ENCODE results near the gene SETD4. TPM values are rescaled to one million over a fixed set of nuclear protein-coding genes. Genes with fewer than 3 reads are reported as not detected.

The SETD4 gene
- total and polyA plus RNA-seq, 2 of the 4 experiments (the other 2 are of a cell fraction), result 9.5 to 11.4 TPM

DNA sequence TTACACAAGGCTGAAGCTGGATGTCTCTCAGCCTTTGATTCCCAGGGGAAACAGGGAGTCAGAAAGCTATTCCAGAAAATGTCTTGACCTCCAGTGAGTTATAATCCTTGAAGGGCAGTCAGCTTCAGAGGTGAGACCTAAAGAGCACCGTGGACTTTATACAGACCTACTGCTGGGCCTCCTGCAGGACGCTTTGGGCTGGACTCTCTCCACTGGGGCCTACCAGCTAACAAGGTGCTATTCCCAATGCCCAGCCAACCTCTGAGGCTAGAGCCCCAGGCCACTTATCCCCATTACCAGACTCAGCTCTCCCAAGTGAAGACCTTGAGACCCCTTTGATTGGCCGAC, 6.6 kb downstream of the SETD4 start:
- no peak for DNase-seq
- no peaks in the 10 kb centered on the region for H3K4me1 ChIP-seq (ENCODE audit: control insufficient read depth, insufficient read depth, low read length)
- no peak overlapping the region for H2BK120ac ChIP-seq (ENCODE audit: low read depth, low read length)
- H2BK20ac ChIP-seq (ENCODE audit: low read depth, low read length), result no peak overlapping the region
- TF ChIP-seq RFX5 (IDR thresholded peaks at IDR 0.05; ENCODE audit: low read depth, low read length), result no peak
- no peak for TF ChIP-seq SMC3 (IDR thresholded peaks at IDR 0.05; ENCODE audit: low read depth, low read length)
- no peak for TF ChIP-seq MAFK (IDR thresholded peaks at IDR 0.05; ENCODE audit: low read depth, low read length)
- no peak for TF ChIP-seq FOS (IDR thresholded peaks at IDR 0.05; ENCODE audit: low read depth, low read length)
- no peak for TF ChIP-seq POLR2A (IDR thresholded peaks at IDR 0.05; ENCODE audit: low read depth, low read length)
- TF ChIP-seq BHLHE40 (IDR thresholded peaks at IDR 0.05; ENCODE audit: low read depth, low read length), result no peak
- TF ChIP-seq CEBPB (IDR thresholded peaks at IDR 0.05; ENCODE audit: low read depth, low read length), result no peak
- TF ChIP-seq CTCF (conservative IDR thresholded peaks at IDR 0.05; ENCODE audit: low read depth, low read length), result no peak
- no peak for TF ChIP-seq RAD21 (IDR thresholded peaks at IDR 0.05; ENCODE audit: low read length)
- TF ChIP-seq NFE2L2 (IDR thresholded peaks at IDR 0.05; ENCODE audit: low read depth, low read length), result no peak
- no peak for TF ChIP-seq CHD1 (IDR thresholded peaks at IDR 0.05; ENCODE audit: low read depth, low read length)
- TF ChIP-seq MAZ (IDR thresholded peaks at IDR 0.05; ENCODE audit: borderline replicate concordance, low read depth, low read length), result no peak
- TF ChIP-seq MXI1 (IDR thresholded peaks at IDR 0.05; ENCODE audit: borderline replicate concordance, low read depth, low read length), result no peak
- TF ChIP-seq, protein P1, sequence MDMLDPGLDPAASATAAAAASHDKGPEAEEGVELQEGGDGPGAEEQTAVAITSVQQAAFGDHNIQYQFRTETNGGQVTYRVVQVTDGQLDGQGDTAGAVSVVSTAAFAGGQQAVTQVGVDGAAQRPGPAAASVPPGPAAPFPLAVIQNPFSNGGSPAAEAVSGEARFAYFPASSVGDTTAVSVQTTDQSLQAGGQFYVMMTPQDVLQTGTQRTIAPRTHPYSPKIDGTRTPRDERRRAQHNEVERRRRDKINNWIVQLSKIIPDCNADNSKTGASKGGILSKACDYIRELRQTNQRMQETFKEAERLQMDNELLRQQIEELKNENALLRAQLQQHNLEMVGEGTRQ (IDR thresholded peaks at IDR 0.05; ENCODE audit: low read depth, low read length), result no peak
- TF ChIP-seq, protein P2, sequence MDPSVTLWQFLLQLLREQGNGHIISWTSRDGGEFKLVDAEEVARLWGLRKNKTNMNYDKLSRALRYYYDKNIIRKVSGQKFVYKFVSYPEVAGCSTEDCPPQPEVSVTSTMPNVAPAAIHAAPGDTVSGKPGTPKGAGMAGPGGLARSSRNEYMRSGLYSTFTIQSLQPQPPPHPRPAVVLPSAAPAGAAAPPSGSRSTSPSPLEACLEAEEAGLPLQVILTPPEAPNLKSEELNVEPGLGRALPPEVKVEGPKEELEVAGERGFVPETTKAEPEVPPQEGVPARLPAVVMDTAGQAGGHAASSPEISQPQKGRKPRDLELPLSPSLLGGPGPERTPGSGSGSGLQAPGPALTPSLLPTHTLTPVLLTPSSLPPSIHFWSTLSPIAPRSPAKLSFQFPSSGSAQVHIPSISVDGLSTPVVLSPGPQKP (IDR thresholded peaks at IDR 0.05; ENCODE audit: borderline replicate concordance, low read depth, low read length), result no peak
- no peak for TF ChIP-seq RCOR1 (IDR thresholded peaks at IDR 0.05; ENCODE audit: insufficient replicate concordance, low read length)
- no peak overlapping the region for H3K4me3 ChIP-seq (ENCODE audit: insufficient read depth, low read depth, low read length)
- no peak overlapping the region for H2AK9ac ChIP-seq (replicated peaks; ENCODE audit: low read depth, low read length, poor library complexity)
- H2BK5ac ChIP-seq (ENCODE audit: low read depth, low read length, poor library complexity, severe bottlenecking), result no peak overlapping the region
- intact Hi-C loops (cut with micrococcal nuclease) (no loop called here), in situ Hi-C loops (cut with MboI; ENCODE audit: low sequenced_read_pairs) (no loop called here), dilution Hi-C loops (cut with HindIII; ENCODE audit: low sequenced_read_pairs, unreplicated experiment) (no loop called here)
- no peak overlapping the region for H2AFZ ChIP-seq (replicated peaks; ENCODE audit: low read length, poor library complexity)
- ChIA-PET POLR2A (ENCODE audit: unreplicated experiment) (no interaction called here), CTCF (no interaction called here)
- H2BK15ac ChIP-seq (ENCODE audit: low read depth, low read length), result no peak overlapping the region
- H4K20me1 ChIP-seq (ENCODE audit: insufficient read depth, low read length), result no peaks in the 10 kb centered on the region
- H3K27ac ChIP-seq (ENCODE audit: insufficient read depth, low read length), result no peak overlapping the region
- no peak overlapping the region for H4K91ac ChIP-seq (ENCODE audit: insufficient read depth, low read depth, low read length)
- no peak for ATAC-seq (ENCODE audit: low read depth)
- peaks cover 27 to 42% of the 10 kb centered on the region in 2 experiments for H3K79me1 ChIP-seq (ENCODE audit: low read depth in 1 of 2, low read length in 2 of 2)
- no peak overlapping the region for H4K8ac ChIP-seq (ENCODE audit: low read depth in 2 of 2, low read length in 2 of 2)
- H3K4me2 ChIP-seq (ENCODE audit: low read depth, low read length), result no peak overlapping the region
- no peak overlapping the region for H4K5ac ChIP-seq (ENCODE audit: low read depth, low read length)
- no TSS peak for BruUV-seq (replicated peaks)
- no peak overlapping the region for H3K23ac ChIP-seq (ENCODE audit: low read depth, low read length)
- peaks cover 48% of the 10 kb centered on the region for H3K36me3 ChIP-seq (ENCODE audit: control insufficient read depth, insufficient read depth, low read length)
- no peak overlapping the region for H3K9ac ChIP-seq (ENCODE audit: low read depth, low read length)
- H3K14ac ChIP-seq (replicated peaks; ENCODE audit: low read depth, low read length), result no peak overlapping the region
- H3K4ac ChIP-seq (ENCODE audit: low read depth, low read length), result no peak overlapping the region
- H3K9me3 ChIP-seq (ENCODE audit: control insufficient read depth, insufficient read depth, low read length), result no peaks in the 10 kb centered on the region
- H3K56ac ChIP-seq (ENCODE audit: extremely low read depth, insufficient read depth, low read length), result no peak overlapping the region
- H3K18ac ChIP-seq (ENCODE audit: low read depth, low read length), result no peak overlapping the region
- no peaks in the 10 kb centered on the region for H3K27me3 ChIP-seq (ENCODE audit: control insufficient read depth, insufficient read depth, low read length)
- H2AK5ac ChIP-seq (ENCODE audit: low read depth, low read length), result no peak overlapping the region
- WGBS, 2 experiments (ENCODE audit: extremely low coverage in 2 of 2, insufficient read length in 1 of 2), result no CpG with 5 or more reads among the region's 3 CpGs
- H3K9me1 ChIP-seq (ENCODE audit: insufficient read depth, low read length), result peaks cover 6% of the 10 kb centered on the region; the same call in 1 of the 2 replicates

All from IMR-90 (cell line).